NCI-H1436 (cell line): ENCODE results near the gene ASIC2.
"Not testable (repeated sequence)": the region's sequence is repeated elsewhere in the genome, so short reads cannot be mapped to it uniquely, and the experiment has no call there.

ENCODE experiments used
- DNase-seq: peaks from one replicate; lab custom pipeline; 2025; lab: John Stamatoyannopoulos, UW

ASIC2 gene

DNA sequence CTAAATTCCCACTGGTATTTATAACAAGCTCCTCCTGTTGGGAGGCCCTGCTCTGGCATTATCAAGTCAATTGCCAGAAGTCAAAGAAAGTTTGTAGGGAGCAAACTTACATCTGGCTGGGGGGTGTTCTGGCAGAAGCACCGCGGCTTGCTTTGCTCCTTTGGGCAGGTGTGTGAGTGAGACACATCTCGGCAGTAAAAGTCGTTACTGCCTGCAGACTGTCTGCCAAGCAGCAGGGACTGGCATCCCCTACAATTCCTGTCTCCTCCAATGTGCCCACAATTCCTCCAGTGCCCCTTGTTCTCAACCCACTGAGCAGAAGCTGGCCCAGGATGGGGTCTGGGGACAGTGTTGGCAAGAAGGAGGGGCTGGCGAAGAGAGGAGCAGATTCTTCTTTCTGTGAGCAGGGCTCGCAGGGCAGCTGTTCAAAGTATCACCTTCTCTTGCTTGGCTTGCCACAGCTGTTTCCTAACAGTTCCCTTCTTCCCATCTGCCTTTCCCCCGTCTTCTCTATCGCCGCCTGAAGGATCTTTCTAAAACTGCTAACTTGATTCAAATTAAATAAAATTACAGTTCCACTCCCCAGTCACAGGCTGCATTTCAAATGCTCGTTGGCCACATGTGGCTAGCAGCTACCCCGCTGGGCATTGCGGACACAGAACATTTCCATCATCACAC lies 271.2 kb downstream of the ASIC2 start:
- DNase-seq = no peak

DNA sequence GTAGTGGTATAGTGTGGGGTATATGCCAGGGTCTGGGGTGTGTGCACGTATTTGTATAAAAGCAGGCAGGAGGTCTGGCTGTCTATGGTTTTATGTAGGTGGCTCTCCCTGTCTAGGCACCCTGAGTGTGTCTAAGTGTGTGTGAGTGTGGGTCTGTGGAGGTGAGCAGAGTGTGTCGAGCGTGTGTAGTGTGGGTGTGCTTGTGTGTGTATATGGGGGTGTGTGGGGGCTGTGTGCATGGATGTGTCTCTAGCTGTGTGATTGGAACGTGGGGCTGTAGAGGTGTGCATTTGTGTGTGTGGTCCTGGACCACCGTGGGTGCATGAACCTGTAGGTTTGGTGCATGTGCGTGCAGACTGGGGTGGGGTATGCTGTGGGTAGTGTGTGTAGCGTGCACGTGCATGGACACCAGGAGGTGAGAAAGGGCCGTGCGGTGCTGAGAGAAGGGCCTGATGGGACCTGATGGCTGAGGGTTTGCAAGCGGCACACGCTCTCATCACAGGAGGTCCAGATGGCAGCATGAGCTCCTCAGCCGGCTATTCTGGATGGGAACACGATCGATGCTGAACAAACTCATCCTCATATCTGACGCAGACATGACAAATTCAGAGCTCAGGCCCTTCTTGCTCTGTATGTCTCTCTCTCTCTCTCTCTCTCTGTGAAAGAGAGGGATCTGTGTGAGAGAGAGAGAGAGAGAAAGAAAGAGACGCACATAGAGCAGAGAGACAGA lies 273.8 kb downstream of the ASIC2 start:
- DNase-seq = no peak

DNA sequence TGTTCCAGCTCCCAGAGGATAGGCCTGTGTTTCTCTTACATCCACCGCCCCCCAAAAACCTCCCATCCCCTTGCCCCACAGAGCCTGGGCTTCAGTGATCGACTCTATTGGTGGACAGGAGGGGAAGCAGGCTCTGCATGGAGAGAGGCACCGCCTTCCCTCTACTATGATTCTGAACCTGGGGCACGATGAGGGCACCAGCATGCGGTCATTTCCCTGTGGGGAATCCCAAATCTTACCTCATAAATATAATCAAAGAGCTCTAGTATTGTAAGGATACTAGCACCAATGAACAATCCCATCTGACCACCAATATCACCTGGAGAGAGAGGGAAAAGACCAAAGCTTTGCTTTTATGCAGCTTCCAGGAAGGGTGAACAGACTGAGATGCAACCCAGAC lies 275.7 kb downstream of the ASIC2 start:
- no peak for DNase-seq

DNA sequence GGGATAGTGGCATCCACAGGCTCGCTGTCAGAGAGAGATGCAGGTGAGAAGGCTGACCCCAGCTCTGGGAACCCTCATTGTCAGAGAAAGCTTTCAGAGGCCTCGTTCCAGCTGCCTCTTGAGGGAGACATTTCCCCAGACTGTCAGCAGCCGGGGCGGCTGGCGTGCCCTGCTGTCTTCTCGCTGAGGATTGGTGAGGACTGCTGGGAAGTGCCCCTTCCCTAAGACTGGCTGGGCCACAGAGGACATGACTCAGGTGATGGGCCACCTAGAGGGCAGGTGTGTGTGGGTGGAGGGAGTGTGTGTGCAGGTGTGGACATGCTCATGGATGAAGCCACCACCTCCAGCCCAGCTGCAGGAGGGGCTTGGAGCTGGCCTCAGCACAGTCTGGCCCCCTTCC lies 276.2 kb downstream of the ASIC2 start:
- DNase-seq = no peak

DNA sequence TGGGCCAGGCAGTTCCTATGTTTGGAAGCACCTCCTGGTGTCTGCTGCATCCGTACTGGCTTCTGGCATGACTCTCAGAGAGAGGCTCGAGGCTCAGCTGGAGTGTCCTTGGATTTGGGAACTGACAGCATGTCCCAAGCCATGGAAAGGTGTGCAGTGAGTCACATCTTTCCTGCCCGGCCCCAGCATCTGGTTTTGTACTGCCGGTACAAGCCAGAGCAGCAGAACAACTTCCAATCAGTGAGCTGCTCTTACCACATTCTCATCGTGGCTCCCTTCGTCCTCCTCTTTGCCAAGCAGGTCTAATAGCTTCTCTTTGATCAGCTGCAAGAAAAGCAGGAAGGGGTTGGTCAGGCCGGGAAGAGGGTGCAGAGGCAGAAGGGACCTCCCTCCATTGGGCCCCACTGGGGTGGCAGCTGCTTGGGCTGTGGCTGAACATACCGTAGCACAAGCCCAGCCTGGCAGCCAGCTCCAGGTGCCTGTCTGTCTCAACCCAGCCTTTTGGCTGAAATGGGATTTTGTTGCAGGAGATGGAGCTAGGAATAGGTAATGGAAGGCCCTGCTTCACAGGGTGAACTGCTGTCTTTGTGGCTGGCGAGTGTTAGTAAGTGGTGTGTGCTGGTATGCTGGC lies 277.3 kb downstream of the ASIC2 start:
- no peak for DNase-seq

DNA sequence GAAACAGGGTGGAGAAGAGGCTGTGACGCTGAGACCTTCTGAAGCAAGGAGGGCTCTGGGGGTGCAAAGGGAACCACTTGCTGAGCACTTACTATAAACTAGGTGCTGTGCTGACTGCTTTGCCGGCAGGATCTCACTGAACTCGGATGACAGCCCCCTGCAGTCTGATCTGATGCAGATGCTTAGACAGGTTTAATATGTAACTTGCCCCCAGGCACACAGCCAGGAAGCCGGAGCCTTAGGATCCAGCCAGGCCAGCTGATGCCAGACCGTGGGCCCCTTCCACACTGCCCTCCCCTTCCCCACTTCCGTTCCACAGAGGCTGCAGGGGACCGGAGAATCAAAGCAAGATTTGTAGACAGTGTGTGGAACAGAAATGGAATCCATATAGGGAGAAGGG lies 278.3 kb downstream of the ASIC2 start:
- DNase-seq = no peak

DNA sequence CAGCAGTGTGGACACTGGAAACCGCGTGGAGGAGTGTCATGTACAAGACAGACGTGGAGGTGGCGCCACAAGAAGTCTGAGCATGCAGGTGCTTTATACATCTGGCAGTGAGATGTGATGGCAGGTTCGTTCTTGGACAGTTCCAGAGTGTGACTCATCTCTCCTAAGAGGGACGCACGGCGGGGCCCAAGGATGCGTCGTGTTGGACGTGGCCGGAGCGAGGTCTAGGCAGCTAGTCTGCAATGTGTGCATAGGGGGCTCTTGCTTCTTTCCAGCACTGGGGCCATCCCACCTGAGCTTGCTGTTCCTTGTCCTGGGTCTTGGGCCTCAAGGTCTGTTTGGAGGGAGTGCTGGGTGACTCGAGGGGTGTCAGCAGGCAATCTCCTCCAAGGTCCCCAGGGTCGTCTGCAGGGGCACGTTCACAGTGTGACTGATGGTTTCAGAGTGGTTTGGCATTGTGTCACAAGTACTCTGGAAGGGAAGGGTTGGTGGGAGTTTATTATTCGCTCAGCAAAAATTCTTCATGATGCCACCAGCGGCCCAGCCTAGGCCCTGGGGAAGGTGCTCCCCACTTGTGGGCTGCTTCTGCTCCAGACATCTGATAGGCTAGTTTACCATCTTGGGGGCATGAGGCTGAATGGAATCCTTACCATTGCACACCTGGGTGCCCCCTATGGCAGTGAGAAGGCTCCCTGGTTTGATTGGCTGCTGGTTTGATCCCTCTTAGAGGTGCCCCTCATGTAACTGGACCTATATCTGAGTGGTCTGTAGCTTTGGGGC lies 279.3 kb downstream of the ASIC2 start:
- DNase-seq = no peak

DNA sequence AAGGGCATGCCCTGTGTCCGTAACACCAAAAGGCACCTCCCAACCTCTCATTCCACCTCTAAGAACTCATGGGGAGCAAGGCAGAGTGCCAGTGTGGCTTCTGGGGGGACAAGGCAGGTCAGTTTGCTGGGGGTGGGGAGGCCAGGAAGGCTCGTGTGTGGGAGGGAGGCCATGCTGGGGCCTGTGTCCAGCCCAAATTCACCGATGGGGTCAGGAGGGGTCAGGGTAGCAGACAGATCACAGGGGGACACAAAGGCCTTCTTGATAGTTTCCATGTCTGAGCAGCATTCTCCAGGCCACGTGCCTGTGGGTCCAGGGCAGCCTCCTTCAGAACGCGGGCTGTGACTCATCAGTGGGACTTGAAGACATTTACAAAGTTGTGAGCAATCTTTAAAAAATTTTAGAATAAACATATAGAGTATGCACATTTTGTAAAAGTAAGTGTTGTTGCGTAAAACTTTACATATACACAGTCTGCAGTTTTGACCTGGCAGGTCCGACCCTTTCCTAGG lies 280.5 kb downstream of the ASIC2 start:
- DNase-seq = no peak

DNA sequence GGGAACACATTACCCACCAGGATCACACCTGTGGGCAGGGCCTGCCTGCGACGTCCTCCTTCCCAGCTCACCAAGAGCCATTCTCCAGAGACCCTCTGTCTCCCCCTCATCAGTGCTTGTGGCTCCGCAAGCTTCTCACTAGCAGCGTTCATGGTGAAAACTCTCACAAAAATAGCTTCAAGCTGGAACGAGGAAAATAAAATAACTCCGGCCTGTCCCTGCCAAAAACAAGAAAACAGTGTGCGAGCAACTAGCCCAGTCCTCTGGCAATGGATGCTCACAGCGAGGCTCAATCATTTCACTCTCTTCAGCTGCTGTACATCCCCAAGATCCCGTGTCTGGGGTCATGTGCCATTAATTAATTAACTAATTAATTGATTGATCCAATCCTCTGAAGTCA lies 283.5 kb downstream of the ASIC2 start:
- DNase-seq = no peak

DNA sequence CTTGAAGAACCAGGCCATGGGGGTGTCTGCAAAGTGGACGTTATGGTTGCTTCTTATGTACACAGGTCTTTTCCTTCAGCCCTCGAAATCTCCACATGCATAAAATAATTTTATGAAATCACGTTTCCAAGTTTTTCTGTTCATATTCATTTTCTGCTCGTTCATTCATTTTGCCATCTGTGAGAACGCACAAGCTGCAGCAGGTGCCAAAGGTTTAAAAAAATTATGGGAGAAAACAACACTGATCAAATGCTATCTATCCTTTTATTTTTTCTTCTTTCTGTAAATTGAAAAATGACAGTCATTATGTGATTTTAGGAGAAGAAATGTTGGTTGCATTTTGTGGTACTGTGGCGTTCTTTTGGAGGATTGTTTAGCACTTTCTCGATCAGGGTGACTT lies 285.9 kb downstream of the ASIC2 start:
- DNase-seq = no peak

DNA sequence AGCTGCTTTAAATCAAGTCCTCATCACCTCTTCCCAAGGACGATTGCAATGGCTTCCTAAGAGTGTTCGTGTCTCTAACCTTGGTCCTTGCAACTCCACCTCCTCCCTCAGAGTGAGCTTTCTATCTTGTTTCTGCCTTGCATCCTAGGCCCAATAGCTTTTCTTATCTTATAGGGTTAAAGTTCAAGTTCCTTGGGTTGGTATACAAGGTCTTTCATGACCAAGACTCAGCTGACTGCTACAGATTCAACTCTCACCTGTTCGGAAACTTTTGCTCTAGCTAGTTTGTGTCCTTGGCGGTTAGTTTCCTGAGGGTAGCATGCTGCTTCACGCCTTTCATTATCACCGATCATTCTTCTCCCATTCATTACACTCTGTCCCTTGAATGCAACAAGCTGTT lies 290.8 kb downstream of the ASIC2 start:
- no peak for DNase-seq

DNA sequence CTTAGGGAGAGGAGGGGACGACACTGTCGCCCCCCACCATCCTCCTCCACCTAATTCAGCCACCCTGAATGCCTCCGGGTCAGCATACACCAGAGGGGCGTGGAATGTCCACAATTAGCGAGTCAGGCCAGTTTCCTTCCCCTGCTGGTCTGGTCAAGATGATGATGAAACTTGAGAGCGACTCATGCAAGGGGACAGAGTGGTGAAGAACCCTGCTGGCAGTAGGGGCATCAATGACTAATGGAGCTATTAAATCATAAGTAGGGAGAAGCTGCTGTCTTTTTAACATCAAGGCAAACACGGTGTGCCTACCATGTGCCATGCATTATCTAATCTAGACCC lies 294.2 kb downstream of the ASIC2 start:
- no peak for DNase-seq

DNA sequence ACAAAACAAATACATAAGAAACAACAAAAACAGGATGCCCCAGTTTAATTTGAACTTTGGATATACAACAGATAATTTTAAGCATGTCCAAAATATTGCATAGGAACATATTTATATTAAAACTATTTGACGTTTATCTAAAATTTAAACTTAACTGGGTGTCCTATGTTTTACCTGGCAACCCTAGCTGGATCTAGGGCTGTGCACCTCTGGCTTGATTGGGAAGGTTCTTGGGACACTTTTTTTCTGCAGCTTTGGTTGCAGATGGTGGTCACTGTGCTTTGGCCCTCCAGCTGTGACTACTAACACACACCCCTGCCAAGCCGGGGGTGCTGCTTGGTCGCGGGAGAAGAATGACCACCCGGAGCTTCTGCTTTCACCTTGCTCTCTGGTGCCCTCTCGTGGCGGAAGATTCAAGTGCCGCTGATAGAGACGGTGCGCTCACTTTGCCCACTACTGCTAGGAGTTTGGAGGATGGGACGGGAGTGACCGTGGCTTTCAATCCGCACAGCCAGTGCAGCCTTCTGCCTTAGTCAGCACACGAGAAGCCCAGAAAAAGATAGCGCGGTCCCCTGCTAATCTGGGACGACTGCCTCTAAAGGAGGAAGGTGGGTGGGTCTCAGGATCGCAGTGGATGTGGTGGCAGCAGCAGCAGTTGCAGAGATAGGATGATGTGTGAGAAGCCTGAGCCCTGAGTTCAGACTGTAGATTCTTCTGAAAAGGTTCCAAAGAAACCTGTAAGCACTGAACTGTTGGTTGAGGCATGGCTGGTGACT lies 294.8 kb downstream of the ASIC2 start:
- peak; percentile 72 for DNase-seq

DNA sequence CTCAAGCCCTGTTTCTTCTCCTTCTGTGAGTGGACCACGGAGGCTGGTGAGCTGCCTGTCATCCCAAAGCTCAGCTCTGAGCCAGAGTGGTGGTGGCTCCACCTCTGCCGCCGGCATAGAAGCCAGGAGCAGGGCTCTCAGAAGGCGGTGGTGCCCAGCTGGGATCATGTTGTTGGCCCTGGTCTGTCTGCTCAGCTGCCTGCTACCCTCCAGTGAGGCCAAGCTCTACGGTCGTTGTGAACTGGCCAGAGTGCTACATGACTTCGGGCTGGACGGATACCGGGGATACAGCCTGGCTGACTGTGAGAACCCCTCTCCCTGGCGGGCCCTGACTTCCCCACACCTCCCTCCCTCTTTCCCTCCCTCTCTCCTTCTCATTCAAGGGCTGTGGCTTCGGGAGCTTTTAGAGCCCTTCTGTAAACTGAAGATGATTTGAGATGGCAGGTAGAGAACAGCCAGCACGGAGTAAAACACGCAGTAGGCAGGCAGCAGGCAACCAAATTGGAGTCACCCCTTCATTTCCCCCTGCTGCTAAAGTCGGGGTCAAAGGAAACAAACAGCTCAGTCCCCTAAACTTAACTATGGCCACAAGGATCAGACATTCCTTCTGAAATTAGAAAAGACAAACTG lies 297.6 kb downstream of the ASIC2 start:
- DNase-seq = no peak

DNA sequence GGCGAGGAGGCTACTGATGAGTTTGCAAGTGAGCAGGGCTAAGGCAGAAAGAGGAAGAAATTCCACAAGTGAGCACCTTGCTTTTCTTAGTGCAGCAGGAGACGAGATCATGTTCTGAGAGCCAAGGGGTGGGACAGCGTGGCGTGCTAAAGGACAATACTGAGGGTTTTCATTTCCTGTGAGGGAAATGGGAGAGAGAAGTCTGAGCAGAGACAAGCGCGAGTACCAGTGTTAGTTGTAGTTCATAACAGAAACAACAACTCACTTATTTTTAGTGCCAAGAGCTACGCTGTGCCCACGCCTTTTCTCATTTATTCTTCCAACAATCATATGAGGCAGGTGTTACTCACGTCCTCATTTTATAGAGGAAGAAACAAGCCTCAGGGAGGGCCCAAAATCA lies 299.1 kb downstream of the ASIC2 start:
- no peak for DNase-seq

DNA sequence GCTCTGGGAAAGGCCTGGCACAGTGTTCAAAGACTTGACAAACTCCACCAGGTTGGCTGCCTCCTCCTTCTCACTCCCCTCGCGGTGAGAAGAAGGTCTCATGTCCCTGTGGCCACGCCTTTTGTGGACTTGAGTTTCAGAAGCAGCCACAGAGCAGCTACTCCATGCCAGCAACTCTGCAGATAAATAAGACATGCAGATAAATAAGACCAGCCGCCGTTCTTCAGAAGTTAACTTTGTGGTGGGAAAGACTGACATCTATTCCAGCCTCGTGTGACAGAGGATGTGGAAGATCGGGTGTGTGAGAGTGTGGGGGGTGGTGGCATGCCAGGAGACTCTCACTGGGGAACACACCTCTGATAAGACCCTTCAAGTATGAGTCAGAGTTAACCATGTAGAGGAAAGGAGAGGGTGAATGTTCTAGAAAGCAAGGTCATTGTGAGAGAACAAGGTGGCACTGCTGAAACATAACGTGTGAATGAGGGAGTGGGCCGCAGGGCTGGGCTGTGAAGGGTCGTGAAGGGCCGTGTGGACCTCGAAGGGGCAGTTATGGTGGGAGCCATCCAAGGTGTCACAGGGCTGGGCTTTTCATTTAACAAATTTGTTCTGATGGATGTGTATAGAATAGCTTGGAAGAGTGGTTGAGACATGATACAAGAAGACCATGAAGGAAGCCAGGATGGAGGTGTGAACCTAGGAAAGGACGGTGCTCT lies 300.6 kb downstream of the ASIC2 start:
- no peak for DNase-seq

DNA sequence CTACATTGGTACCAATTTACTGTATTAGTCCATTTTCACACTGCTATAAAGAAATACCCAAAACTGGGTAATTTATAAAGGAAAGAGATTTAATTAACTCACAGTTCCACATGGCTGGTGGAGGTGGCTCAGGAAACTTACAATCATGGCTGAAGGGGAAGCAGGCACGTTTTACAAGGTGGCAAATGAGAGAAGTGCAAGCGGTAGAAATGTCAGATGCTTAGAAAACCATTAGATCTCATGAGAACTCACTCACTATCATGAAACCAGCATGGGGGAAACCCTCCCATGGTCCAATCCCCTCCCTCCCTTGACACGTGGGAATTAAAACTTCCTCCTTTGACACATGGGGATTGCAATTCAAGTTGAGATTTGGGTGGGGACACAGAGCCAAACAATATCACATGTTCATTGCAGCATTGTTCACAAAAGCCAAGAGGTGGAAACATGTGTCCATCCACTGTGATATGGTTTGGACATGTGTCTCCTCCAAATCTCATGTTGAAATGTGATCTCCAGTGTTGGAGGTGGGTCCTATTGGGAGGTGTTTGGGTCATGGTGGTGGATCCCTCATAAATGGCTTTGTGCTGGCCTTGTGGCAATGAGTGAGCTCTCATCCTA lies 304.5 kb downstream of the ASIC2 start:
- no peak for DNase-seq

DNA sequence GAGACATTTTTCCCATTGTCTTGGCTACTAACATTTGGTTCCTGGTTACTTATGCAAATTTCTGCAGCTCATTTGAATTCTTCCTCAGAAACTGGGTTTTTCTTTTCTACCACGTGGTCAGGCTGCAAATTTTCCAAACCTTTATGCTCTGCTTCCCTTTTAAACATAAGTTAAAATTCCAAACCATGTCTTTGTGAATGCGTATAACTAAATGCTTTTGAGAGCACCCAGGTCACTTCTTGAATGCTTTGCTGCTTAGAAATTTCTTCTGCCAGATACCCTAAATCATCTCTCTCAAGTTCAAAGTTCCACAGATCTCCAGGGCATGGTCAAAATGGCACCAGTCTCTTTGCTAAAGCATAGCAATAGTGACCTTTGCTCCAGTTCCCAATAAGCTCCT lies 305.2 kb downstream of the ASIC2 start:
- DNase-seq = not testable (repeated sequence)

DNA sequence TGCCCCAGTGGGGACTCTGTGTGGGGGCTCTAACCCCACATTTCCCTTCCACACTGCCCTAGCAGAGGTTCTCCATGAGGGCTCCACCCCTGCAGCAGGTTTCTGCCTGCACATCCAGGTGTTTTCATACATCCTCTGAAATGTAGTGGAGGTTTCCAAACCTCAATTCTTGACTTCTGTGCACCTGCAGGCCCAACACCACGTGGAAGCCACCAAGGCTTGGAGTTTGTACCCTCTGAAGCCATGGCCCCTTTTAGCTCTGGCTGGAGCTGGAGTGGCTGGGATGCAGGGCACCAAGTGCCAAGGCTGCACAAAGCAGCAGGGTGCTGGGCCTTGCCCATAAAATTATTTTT lies 305.7 kb downstream of the ASIC2 start:
- DNase-seq = not testable (repeated sequence)

DNA sequence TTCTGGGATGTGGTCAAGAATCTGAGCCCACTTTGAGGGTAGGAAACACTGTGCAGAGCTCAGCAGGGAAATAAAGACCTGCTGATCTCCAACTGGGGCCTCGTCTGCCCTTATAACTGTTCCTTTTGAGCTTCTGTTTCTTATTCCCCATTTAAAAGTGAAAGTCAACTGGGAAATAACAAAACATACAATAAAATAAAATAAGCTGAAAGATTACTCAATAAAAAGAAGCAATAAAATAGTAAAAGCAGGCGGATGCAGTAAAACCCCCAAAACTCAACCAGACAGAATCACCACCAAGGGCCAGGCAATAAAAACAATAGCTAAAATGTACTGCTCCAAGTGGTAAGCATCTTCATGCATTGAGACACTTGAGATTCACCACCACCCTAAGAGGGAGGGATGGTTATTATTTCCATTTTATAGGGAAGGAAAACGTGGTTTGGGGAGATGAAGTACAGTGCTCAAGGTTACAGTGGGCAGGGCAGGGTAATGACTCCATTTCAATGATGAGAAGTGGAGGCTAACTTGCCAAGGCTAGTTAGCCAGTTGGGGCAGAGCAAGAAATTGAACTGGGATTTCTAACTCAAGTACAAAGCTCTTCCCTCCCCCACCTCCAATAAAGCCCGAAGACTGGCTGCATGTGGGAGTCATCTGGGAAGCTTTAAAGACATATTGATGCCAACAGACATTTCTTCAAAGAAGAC lies 307.9 kb downstream of the ASIC2 start:
- DNase-seq = no peak
